ENCODE results near the gene NAXD. TPM values are rescaled to one million over a fixed set of nuclear protein-coding genes. Genes with fewer than 3 reads are reported as not detected.
"Not testable (repeated sequence)": the region's sequence is repeated elsewhere in the genome, so short reads cannot be mapped to it uniquely, and the experiment has no call there.

The NAXD gene
- total RNA-seq, 1 donor from 2014 or later: 37.8 TPM

DNA sequence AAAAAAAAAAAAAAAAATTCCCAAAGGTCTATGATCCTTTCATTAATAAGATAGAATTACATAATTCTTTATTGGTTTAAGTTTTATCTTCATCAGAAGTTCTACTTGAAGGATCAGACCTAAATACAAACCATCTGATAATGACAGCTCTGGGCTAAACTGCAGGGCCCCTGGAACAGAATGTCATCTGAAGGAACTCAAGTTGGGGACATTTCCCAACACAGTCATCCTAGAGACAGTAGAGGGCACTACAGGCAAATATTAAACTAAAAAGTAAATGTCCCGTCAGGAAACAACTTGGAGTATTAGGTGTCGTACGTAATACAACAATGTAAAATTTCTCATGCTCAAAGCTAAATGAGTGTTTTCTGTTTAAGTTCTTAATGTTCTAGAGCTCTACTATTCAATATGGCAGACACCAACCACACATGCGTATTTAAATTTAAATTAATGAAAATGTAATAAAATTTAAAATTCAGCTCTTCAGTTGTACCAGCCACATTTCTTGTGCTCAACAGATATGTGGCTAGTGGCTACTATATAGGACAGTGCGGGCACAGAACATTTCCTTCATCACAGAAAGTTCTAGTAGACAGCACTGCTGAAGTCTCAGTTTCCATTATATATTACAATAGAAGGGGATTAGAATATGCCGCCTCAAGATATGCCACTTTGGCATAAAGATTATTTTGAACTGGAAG lies 21.8 kb upstream of the NAXD start:
- DNase-seq (ENCODE audit: low spot score): no peak

DNA sequence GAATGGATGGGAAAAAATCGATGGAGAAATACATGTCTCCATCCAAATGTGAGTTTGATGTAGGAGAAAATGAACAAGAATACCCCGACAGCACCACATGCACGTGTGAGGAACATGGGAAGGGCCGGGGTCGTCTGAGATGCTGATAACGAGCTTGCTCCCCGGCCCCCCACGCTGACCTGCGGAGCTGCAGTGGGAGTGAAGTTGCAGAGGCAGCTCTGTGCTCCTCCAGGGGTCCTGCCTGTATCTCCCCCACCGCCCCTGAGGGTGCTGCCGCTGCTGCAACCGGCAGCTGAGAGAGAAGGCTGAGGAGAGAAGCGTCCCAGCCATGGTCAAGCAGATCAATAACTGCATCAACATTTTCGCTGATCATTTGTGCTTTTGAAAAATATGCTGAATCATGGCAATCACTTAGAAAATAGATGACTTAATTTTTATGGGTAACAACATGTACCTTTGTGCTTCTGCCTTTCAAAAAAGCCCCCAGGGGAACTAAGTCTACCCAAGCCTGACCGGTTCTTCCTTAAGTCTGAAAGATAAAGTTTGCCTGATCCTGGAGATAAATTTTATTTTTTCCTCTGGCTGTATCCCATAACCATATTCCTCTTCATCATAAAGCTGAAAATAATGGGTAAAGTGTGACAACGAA lies 18.2 kb upstream of the NAXD start:
- no peak for DNase-seq (ENCODE audit: low spot score)

DNA sequence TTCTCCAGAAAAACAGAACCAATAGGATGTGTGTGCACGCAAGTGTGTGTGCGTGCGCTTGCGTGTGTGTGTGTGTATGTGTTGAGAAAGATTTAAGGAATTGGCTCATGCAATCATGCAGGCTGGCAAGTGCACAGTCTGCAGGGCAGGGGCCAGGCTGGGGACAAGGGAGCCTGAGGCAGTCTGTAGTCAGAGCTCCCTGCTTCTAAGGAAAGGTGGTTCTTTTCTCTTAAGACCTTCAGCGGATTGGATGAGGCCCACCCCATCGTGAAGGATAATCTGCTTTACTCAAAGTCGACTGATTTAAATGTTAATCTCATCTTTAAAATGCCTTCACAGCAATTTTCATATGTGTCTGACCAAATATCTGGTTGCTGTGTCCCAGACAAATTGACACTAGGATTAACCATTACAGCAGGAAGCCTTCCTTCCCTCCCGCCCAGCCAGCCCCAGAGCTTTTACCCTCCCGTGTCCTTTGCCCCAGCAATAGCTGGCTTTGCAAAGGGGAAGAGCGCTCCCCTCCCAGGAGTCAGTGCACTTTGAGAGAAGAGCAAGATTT lies 15.0 kb upstream of the NAXD start:
- DNase-seq (ENCODE audit: low spot score): no peak

DNA sequence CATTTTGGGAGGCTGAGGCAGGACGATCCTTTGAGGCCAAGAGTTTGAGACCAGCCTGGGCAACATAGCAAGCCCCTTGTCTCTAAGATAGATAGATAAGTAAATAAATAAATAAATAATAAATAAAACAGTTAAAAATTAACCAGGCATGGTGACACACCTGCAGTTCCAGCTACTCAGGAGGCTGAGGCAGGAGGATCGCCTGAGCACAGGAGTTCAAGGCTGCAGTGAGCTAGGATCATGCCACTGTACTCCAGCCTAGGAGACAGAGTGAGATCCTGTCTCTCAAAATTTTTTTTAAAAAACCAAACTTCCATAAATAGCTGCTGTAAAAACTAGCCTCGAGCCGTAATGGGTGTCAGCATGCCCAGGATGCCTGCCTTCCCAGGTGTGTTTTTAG lies 14.4 kb upstream of the NAXD start:
- no peak for DNase-seq (ENCODE audit: low spot score)

DNA sequence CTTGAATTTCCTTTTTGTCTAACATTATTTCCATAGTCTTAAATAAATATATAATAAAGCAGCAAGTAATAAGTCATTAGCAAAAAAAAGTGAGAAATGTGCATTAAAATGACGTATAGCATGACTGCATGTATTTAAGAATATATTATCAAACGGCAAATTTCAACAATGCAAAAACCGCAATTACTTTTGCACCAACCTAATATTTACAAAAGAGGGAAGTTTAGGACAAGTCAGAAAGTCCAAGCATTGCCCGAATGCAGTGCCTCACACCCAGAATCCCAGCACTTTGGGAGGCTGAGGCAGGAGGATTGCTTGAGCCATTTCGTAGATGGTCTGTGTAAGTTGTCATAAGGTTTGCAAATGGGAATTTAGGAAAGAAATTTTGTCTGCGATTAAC lies 10.2 kb upstream of the NAXD start:
- no peak for DNase-seq (ENCODE audit: low spot score)

DNA sequence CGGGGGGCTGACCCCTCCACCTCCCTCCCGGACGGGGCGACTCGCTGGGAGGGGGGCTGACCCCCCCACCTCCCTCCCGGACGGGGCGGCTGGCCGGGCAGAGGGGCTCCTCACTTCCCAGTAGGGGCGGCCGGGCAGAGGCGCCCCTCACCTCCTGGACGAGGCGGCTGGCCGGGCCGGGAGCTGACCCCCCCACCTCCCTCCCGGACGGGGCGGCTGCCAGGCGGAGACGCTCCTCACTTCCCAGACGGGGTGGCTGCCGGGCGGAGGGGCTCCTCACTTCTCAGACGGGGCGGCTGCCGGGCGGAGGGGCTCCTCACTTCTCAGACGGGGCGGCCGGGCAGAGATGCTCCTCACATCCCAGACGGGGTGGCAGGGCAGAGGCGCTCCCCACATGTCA lies 9.1 kb upstream of the NAXD start:
- DNase-seq (ENCODE audit: low spot score): not testable (repeated sequence)

DNA sequence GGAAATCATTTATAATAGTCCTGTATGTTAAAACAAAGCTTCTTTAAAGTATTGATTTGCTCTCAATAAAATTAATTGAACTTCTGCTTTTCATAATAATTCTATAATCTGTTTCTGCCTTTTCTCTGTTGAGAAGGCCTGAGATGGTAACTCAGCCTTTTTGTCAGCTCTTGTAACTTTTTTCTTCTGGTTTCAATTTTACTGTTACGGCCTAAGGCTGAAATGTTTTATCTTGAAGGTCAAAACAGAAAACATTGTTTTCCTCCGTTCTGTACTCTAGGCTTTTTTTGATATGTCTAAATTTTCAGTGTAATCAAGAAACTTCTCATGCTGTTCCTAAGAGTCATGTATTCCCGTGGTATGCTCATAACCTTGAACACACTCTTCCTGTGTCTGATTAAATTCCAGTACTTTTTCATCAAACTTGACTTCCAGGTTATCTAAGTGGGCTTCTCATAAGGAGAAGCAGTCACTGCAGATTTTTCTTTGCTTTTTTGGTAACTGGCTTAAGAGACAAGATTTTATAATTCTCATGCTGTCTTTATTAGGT lies 7.6 kb upstream of the NAXD start:
- DNase-seq (ENCODE audit: low spot score): no peak

DNA sequence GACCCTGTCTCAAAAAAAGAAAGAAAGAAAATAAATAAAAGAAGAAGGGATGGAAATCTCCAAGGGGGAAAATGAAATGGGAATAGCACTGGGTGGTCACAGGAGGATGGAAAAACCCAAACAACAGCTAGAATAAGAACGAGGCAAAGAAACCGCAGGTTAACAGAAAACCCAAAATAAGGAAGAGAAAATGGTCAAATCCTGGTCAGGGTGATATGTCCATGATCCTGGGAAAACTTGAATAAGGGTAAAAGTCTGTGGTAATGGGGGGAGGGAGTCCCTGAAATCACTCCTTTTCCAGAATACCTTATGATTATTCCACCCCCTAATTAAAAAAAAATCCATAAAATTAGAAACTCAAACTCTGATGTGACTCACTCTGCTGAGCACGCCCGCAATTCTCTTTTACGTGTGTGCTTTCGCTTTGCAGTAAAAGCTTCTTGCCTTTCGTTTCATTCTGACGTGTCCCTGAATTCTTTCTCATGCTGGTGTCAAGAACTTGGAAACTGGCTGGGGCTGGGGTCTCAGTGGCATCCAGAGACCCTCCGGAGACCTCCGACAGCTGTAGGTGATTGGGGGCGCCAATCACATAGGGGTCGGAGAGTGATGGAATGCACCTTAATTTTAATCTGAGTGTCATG lies 4.3 kb upstream of the NAXD start:
- peak; percentile 19 for DNase-seq (ENCODE audit: low spot score)

DNA sequence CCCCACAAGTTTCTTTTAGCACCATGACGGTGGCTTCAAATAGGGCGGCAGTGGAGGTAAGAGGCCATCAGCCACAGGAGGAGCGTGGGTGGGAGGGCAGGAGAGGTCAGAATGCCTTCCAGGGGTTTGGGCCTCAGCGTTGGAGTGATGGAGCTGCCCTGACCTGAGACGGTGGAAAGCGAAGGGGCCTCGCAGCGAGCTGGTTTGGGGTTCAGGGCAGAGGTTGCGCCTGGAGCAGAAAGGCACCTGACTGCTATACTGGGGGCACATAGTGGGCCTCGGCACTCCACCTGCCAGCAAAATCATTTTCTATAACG lies 382 bp upstream of the NAXD start:
- no peak for DNase-seq (ENCODE audit: low spot score)

DNA sequence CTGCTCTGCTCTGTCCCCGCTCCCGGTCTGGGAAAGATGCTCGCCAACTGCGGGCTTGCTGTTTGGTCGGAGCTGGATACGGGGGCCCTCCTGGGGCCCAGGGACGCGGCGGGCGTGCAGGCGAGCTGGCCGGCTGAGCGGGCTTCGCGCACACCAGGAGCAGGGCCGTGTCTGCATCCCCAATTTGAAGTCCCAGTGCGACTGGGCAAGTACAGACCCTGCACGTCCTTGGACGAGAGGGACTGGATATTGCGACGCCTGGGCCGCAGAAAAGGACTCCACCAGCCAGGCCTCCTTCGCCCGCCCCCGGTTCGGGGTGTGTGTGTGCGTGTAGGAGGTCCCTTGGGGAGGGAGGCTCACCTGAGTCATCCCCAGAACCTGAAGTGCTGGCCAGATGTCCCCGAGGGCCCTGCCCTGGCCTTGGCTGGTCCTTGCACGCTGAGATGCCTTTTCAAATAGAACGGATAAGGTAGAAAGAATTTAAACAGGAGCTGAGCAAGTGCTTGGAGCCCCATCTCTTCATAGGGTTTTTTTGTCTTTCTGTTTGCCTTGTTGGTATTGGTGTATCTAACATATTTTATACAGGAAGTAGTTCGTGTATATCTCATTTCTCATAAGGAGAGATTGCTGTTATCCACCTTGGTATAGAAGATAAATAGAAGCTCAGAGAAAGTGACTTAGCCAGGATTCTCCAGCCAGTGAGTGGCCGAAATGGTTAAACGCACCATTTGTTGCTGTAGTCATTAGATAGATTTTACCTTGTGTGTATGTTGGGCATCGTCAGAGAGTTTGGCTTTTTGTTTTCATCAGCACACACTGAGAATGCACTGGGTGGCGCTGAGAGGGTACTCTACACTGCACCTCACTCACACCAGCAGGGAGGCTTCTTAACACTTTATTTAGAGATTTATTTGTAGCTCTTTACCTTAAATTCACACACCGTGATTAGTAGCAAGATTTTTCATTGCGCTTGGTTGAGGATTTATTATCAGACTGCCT lies 1.1 kb downstream of the NAXD start:
- DNase-seq (ENCODE audit: low spot score): peak; percentile 54

DNA sequence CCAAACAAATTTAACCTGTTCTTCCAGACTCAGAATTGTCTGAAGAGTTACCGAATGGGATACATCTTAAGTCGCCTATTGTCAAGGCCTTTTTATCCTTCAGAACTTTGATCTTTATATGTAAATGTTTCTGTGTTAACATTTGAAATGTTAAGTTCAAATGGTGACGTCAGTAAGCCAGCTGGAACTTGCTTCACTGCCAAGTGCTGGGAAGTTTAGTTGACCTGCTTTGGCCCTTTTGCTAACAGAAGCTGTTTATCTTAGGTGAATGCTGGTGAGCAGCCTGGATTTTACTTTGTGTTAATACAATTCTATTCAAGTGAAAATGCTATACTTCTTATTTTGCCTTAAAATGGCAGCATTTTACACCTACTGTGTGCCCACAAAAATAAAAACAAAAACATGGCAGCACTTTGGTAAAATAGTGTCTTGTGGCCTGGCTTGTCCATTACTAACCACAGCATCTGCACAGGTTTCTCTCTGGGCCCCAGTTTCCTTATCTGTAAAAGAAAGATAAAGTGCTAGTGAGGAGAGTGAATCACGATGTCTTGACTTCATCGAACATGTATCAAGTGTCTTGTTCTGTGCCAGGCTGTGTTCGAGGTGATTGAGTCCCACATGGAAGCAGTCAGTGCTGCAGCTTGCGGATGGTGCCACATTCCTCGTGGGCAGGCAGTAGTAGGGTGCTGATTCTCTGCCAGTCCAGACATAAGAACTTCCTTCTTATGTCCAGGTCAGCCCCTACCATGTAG lies 2.2 kb downstream of the NAXD start:
- no peak for DNase-seq (ENCODE audit: low spot score)

DNA sequence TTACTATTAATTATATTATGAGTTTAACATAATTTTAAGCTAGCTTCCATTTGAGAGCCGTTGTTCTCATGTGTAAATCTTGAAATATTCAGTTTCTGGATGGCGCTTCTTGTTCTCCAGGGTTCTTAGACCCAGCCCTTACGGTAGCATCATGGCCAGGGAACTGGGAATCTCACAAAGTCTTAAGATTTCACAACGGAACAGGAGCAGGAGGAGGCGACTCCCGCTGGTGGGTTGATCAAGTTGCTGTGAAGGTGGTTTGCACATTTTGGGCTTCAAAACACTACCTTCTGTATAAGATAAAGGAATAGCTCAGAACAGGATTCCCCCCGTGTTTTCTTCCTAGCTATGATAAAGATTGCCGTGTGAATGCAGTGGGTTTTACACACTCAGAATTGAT lies 2.8 kb downstream of the NAXD start:
- DNase-seq (ENCODE audit: low spot score): no peak

DNA sequence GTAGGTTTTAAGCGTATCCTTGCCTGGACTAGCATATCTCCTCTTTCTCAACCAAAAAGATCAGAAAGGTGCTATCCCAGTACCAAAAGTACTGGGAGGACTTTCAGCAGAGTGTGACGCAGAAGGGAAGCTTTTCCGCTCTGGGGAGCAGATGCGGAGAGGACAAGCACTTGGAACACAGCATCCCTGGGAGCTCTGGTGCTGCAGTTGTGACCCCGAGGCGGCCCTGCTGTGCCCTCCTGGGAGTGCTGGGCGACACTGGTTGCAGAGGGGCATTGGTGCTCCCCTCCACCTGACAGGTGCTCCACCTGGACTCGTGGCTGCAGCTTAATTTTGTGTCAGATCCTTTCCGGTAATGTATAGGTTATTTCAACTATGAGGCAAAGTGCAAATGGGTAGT lies 3.4 kb downstream of the NAXD start:
- DNase-seq (ENCODE audit: low spot score): no peak

DNA sequence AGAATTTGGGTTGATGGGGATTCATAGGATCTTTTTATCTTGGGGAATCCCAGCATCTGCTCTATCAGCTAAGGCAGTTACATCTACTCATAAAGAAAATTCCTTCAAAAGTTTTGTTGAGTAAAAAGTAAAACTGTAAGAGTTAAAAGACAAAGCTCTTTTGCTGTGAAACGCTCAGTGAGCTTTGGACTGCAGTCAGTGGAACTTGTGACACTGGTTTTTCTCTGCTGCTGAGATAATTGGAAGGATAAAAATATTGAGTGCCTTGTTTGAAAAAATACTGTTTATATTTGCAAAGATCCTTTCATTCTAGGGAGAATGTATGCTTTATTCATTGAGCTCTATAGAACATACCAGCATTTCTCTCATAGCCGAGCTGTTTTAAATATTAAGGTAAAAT lies 5.3 kb downstream of the NAXD start:
- DNase-seq (ENCODE audit: low spot score): no peak

DNA sequence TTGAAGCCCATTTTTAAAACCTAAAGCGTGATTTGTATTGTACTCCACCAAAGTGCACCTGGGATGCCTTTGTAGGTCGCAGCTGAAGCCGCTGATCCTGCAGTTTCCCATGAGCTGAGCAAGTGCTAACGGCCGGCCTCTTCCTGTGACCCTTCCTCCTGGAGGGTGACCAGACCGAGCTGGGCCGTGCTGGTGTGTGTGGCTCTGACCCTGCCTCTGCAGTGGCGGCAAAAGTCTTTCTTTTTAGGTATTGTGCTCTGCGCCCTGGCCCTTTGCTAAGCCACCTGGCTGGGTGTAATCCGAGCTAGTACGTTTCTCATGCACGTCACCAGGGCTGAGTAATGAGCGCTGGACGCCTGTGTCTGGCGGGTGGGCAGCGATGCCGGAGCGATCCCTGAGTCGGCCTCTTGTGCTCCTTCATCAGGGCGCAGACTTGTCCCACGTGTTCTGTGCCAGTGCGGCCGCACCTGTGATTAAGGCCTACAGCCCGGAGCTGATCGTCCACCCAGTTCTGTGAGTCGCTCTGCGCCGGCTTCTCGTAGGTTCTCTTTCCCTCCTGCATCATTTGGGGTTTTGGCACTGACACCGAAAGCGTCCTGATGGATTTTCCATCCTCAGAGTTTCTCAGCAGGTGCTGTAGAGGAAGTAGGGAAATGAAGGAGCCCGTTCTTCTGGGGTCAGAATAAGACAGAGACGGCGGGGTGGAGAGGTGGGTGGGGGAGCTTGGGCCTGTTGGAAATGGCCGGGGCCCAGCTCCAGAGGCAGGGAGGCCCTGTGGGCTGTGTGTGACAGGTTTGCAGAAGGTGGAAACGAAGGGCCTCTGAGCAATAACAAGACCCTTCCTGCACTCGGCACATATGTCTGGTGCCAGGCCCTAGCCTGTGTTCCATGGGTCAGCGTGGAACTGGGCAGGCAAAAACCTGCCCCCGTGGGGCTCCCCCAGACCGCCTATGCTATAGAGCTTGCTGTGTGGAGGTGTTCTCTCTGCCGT lies 9.7 kb downstream of the NAXD start:
- DNase-seq (ENCODE audit: low spot score): no peak

DNA sequence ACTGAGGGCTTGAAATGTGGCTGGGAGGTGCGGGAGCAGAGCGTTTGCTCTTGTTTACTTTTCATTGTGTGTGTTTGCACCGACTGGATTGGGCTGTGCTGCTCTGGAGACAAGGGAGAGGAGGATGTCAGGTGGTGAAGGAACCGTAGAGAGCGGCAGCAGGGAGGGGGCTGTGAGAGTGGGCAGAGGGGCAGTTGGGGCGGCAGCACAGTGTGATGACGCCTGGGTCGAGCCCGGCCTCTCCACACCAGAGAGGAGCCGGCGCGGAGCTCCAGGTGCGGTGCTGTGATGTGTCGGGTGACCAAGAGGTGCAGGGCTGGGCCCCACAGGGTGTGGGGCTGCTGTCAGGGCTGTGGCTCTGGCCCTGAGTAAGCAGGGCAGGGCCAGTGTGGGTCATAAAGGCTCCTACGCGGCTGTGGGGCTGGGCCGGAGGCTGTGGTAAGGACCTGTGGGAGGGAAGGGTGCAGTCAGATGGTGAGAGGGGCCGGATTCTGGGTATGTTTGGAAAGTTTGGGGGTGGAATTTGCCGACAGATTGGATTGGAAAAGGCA lies 10.5 kb downstream of the NAXD start:
- DNase-seq (ENCODE audit: low spot score): no peak

DNA sequence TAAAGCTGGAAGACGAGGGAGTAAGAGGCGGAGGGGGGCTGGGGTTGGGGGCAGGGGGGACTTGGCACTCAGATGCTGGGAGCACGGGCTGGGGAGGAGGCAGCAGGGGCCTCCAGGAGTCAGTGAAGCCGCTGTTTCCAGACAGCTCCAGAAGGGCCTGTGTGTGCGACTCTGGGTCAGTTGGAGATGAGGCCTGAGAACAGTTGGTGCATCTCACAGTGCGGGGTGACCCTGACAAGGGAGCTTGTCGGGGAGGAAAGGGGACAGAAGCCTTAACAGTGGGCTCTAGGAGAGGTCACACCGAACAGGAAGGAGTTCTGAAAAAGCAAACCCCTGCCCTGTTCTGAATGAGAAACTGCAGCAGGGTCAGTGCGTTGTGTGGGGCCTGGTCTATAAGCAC lies 11.2 kb downstream of the NAXD start:
- DNase-seq (ENCODE audit: low spot score): no peak

DNA sequence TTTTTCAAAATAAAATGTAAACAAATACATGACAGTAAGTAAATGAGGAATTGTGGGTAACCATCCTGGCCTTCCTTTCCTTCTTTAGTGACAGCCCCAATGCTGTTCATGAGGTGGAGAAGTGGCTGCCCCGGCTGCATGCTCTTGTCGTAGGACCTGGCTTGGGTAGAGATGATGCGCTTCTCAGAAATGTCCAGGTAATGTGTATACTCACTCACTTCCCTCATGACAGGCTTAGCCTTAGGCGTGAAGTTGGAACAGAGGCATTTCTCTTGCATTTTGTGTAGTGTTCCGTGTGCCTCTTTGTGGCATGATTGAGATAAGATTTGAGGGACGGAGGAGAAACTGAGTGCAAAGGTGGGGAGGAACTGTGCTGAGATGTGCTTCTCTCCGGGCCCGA lies 12.0 kb downstream of the NAXD start:
- DNase-seq (ENCODE audit: low spot score): no peak

DNA sequence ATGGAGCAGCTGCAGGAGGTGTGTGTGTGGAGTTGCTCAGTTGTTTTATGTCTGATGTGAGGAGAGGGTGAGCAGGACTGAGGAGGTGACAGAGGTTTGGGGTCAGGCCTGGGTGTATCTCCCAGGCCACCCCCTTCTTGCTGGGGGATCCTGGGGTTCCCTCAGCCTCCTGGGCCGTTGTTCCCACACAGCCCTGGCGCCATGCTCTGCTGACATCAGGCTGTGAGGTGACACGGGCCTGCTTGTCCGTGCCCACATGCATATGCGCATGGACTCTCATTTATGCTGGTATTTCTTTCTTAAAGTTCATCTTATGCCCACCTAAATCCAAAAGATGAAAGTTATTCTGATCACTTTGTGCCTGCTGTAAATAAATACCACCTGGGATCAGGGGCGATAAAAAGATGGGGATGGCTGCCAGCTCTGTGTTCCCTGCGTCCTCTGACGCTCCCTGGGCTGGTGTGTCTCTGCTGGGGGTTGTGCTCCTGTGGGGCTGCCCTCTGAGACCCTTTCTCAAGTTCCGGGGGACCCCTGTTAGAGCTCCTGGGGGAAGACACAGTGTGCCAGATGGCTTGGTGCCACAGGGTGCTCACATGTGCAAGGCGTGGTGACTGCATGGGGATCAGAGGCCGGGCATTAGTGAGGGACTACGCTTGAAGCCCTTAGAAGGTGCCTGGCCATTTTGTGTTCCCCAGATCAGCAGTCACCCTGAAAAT lies 12.6 kb downstream of the NAXD start:
- no peak for DNase-seq (ENCODE audit: low spot score)

All from ureter (tissue), 1 donor.